ENCODE measurements around the gene STIM1. TPM values are rescaled to one million over a fixed set of nuclear protein-coding genes. Genes with fewer than 3 reads are reported as not detected.

Gene STIM1
- total and polyA plus RNA-seq, 10 of the 15 experiments (the other 5 are each of a cell fraction or from before 2014, with no cell fraction given) = 8.6 to 57.7 (median 29.3) TPM

GRCh38 chr11:4085575-4085974 lies 230.1 kb downstream of the STIM1 start:
- Histone ChIP-seq H3K27ac (ENCODE audit: control insufficient read depth, insufficient read depth) (no peak overlapping the region), H3K27me3 (replicated peaks in 1 of 2; ENCODE audit: control insufficient read depth in 2 of 2, insufficient read depth in 2 of 2, low read length in 1 of 2) (no peaks in the 10 kb centered on the region), H3K9me3 (replicated peaks; ENCODE audit: control insufficient read depth, insufficient read depth, low read length) (no peaks in the 10 kb centered on the region), H3K4me3 (no peak overlapping the region), H3K36me3 (ENCODE audit: control insufficient read depth in 2 of 2, insufficient read depth in 2 of 2, low read length in 1 of 2) (peaks cover 4 to 21% of the 10 kb centered on the region in 2 experiments), H4K20me1 (ENCODE audit: control insufficient read depth, insufficient read depth) (no peaks in the 10 kb centered on the region), H3K9ac (ENCODE audit: control insufficient read depth, insufficient read depth, low read length) (no peak overlapping the region), H2AFZ (ENCODE audit: control insufficient read depth, low read depth, low read length) (no peak overlapping the region), H3K4me1 (ENCODE audit: control insufficient read depth, insufficient read depth, low read length) (no peaks in the 10 kb centered on the region), H3K79me2 (ENCODE audit: control insufficient read depth, insufficient read depth, low read length) (no peaks in the 10 kb centered on the region), H3K4me2 (ENCODE audit: control insufficient read depth, insufficient read depth) (no peak overlapping the region)
- POLR2A ChIA-PET = no interaction called here
- CTCF ChIA-PET = interaction anchor here (0.6 to 2.5 kb wide), 5 partner anchors 11 to 236 kb away, joined by 3 to 7 read pairs (median 5); no protein-coding TSS in a partner anchor
- DNase-seq (ENCODE audit: low read depth, low spot score) (no peak), ATAC-seq (no peak), FAIRE-seq (no peak)
- RAD21 ChIA-PET (ENCODE audit: unreplicated experiment) = interaction anchor here (0.6 to 2.4 kb wide), 5 partner anchors 13 to 1658 kb away, joined by 3 to 10 read pairs (median 5); partner anchors contain the start of gene STIM1
- intact Hi-C loops (cut with micrococcal nuclease; ENCODE audit: unreplicated experiment) (no loop called here), in situ Hi-C loops (cut with MboI) (no loop called here)
- SMC1A ChIA-PET (ENCODE audit: uncharacterized antibody, unreplicated experiment) = interaction anchor here (1.7 to 1.9 kb wide), 2 partner anchors 11 to 13 kb away, joined by 5 to 9 read pairs; no protein-coding TSS in a partner anchor
- TF ChIP-seq CREB1 (IDR thresholded peaks at IDR 0.05; ENCODE audit: low read depth) (no peak), SPI1 (IDR thresholded peaks at IDR 0.05; ENCODE audit: borderline replicate concordance, insufficient read depth, low read depth, low read length) (peak; percentile 32; the same call in 1 of the 2 replicates)
- BruUV-seq (replicated peaks) = no TSS peak

GRCh38 chr11:4086575-4087353 lies 231.3 kb downstream of the STIM1 start:
- ChIA-PET CTCF (no interaction called here), SMC1A (ENCODE audit: uncharacterized antibody, unreplicated experiment) (interaction anchor here (0.5 to 1.0 kb wide), 2 partner anchors 238 to 266 kb away, joined by 3 read pairs; no protein-coding TSS in a partner anchor), RAD21 (ENCODE audit: unreplicated experiment) (interaction anchor here (2.4 kb wide), 1 partner anchor 232 kb away, joined by 10 read pairs; the partner anchor contains the start of gene STIM1), POLR2A (no interaction called here)
- ATAC-seq = no peak
- H3K4me2 ChIP-seq (ENCODE audit: control insufficient read depth, insufficient read depth) = no peak overlapping the region
- 88% methylated on average over 7 of the region's 8 CpGs for WGBS (ENCODE audit: insufficient coverage, insufficient replicate concordance, low lambda C conversion rate, missing lambda C conversion rate)
- no peaks in the 10 kb centered on the region for H3K79me2 ChIP-seq (ENCODE audit: control insufficient read depth, insufficient read depth, low read length)
- DNase-seq (ENCODE audit: low read depth, low spot score) = no peak
- FAIRE-seq = no peak
- H3K9me3 ChIP-seq (replicated peaks; ENCODE audit: control insufficient read depth, insufficient read depth, low read length) = no peaks in the 10 kb centered on the region
- BruUV-seq (replicated peaks) = no TSS peak
- intact Hi-C loops (cut with micrococcal nuclease; ENCODE audit: unreplicated experiment) (no loop called here), in situ Hi-C loops (cut with MboI) (no loop called here)
- H2AFZ ChIP-seq (ENCODE audit: control insufficient read depth, low read depth, low read length) = no peak overlapping the region
- H3K4me3 ChIP-seq = no peak overlapping the region
- H3K4me1 ChIP-seq (ENCODE audit: control insufficient read depth, insufficient read depth, low read length) = peaks cover 3% of the 10 kb centered on the region
- no peaks in the 10 kb centered on the region for H4K20me1 ChIP-seq (ENCODE audit: control insufficient read depth, insufficient read depth)
- H3K36me3 ChIP-seq (ENCODE audit: control insufficient read depth in 2 of 2, insufficient read depth in 2 of 2, low read length in 1 of 2) = peaks cover 8 to 27% of the 10 kb centered on the region in 2 experiments
- no peak overlapping the region for H3K27ac ChIP-seq (ENCODE audit: control insufficient read depth, insufficient read depth)
- H3K27me3 ChIP-seq (replicated peaks in 1 of 2; ENCODE audit: control insufficient read depth in 2 of 2, insufficient read depth in 2 of 2, low read length in 1 of 2) = no peaks in the 10 kb centered on the region
- H3K9ac ChIP-seq (ENCODE audit: control insufficient read depth, insufficient read depth, low read length) = no peak overlapping the region
- TF ChIP-seq SKIL (IDR thresholded peaks at IDR 0.05; ENCODE audit: low read depth, poor library complexity, severe bottlenecking) = no peak
- no peak for TF ChIP-seq NRF1 (conservative IDR thresholded peaks at IDR 0.05; ENCODE audit: low read depth, low read length)
- no peak for TF ChIP-seq NFXL1 (IDR thresholded peaks at IDR 0.05; ENCODE audit: borderline replicate concordance)
- no peak for TF ChIP-seq FOXK2 (IDR thresholded peaks at IDR 0.05)
- no peak for TF ChIP-seq MYC (IDR thresholded peaks at IDR 0.05; ENCODE audit: insufficient read depth, insufficient read length, insufficient replicate concordance, low read length, severe bottlenecking)

Measured in GM12878 (cell line).